ENCODE results near the gene SHD.

DNA sequence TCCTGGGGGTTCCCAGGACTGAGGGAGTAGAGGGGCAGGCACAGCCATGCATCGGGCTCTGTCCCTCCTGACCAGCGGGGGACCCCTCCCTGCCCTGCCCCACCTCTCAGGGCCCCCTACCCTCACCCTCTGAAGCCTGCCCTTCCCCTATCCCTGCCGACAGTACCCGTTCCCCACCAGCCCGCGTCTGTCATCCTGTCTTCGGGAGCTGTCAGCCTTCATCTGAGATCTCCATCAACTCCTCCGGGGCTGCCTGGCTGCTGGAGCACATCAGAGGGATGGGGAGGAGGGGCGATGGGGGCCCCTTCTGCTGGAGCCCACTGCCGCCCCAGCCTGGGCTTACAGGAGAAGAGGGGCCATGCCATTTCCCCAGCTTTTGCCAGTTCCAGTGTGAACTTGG lies 6.2 kb upstream of the SHD start:
- TF ChIP-seq, protein P1, sequence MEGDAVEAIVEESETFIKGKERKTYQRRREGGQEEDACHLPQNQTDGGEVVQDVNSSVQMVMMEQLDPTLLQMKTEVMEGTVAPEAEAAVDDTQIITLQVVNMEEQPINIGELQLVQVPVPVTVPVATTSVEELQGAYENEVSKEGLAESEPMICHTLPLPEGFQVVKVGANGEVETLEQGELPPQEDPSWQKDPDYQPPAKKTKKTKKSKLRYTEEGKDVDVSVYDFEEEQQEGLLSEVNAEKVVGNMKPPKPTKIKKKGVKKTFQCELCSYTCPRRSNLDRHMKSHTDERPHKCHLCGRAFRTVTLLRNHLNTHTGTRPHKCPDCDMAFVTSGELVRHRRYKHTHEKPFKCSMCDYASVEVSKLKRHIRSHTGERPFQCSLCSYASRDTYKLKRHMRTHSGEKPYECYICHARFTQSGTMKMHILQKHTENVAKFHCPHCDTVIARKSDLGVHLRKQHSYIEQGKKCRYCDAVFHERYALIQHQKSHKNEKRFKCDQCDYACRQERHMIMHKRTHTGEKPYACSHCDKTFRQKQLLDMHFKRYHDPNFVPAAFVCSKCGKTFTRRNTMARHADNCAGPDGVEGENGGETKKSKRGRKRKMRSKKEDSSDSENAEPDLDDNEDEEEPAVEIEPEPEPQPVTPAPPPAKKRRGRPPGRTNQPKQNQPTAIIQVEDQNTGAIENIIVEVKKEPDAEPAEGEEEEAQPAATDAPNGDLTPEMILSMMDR (conservative IDR thresholded peaks at IDR 0.05; ENCODE audit: low read depth, low read length), result no peak
- no peak for TF ChIP-seq EZH2phosphoT487 (IDR thresholded peaks at IDR 0.05; ENCODE audit: borderline replicate concordance, low read length)
- no peak for TF ChIP-seq EZH2 (IDR thresholded peaks at IDR 0.05; ENCODE audit: low read length, unreplicated experiment)
